T-helper 17 cell (primary cell): Measurements from ENCODE around the gene LRRC4. TPM values are rescaled to one million over a fixed set of nuclear protein-coding genes. Genes with fewer than 3 reads are reported as not detected.

ENCODE experiments used
- ATAC-seq: fragments of 150-1000 bp; cut with Tn5 transposase; 2 replicates; pipeline ENCODE4 v1.10.0; 2021; ENCODE audit warnings: mild to moderate bottlenecking, moderate library complexity
- DNase-seq, 3 donors: peaks; one replicate each; pipeline versions ENCODE4 v3.0.0 to v3.0.0-alpha.2; 2020 to 2021
- H3K9me3 ChIP-seq: one replicate; pipeline ENCODE4 v1.7.0; 2013; ENCODE audit warnings: low read length, mild to moderate bottlenecking; ENCODE audit not compliant: control insufficient read depth, poor library complexity, severe bottlenecking
- H3K27ac Mint-ChIP-seq: one replicate; pipeline ENCODE4 v1.8.0; 2022; ENCODE audit warnings: mild to moderate bottlenecking, moderate library complexity, mixed read lengths
- H3K27me3 Mint-ChIP-seq: one replicate; pipeline ENCODE4 v1.8.0; 2022; ENCODE audit warnings: mixed read lengths
- H3K36me3 Mint-ChIP-seq: one replicate; pipeline ENCODE4 v1.8.0; 2022; ENCODE audit warnings: low read depth, mixed read lengths
- H3K4me1 Mint-ChIP-seq: one replicate; pipeline ENCODE4 v1.8.0; 2022; ENCODE audit warnings: mild to moderate bottlenecking, mixed read lengths
- H3K4me3 Mint-ChIP-seq: one replicate; pipeline ENCODE4 v1.8.0; 2022; ENCODE audit warnings: mild to moderate bottlenecking, moderate library complexity, mixed read lengths
- total RNA-seq, 4 donors: library from RNA in 2 of 4; stranded (reverse) in 2 of 4; gene quantifications; one replicate each; pipeline ENCODE4 v1.2.3 and lab custom pipeline; 2022 to 2026

The LRRC4 gene
- total RNA-seq, 2 donors from 2014 or later: 0.34 to 0.57 TPM

- H3K9me3 ChIP-seq: no peaks in the 10 kb centered on the region
- Mint-ChIP-seq H3K27ac (peak overlapping the region; percentile 6), H3K27me3 (no peaks in the 10 kb centered on the region), H3K4me3 (no peak overlapping the region), H3K36me3 (peaks cover 3% of the 10 kb centered on the region), H3K4me1 (peaks cover 12% of the 10 kb centered on the region)
- no peak for ATAC-seq
- DNase-seq: no peak
Measured at GRCh38 chr7:128017862-128018845, 13.1 kb downstream of the LRRC4 start.

- Mint-ChIP-seq H3K27ac (peak overlapping the region; percentile 6), H3K27me3 (no peaks in the 10 kb centered on the region), H3K36me3 (peaks cover 4% of the 10 kb centered on the region), H3K4me3 (no peak overlapping the region), H3K4me1 (peaks cover 8% of the 10 kb centered on the region)
- ATAC-seq: no peak
- no peaks in the 10 kb centered on the region for H3K9me3 ChIP-seq
- DNase-seq: no peak
Measured at GRCh38 chr7:128017460-128017859, 13.8 kb downstream of the LRRC4 start.

- no peak for DNase-seq
- Mint-ChIP-seq H3K27me3 (no peaks in the 10 kb centered on the region), H3K27ac (no peak overlapping the region), H3K4me1 (peaks cover 7% of the 10 kb centered on the region), H3K36me3 (peaks cover 2% of the 10 kb centered on the region), H3K4me3 (no peak overlapping the region)
- H3K9me3 ChIP-seq: no peaks in the 10 kb centered on the region
- ATAC-seq: no peak
Measured at GRCh38 chr7:128014811-128015210, 16.4 kb downstream of the LRRC4 start.

GRCh38 chr7:128011131-128011661, 20.0 kb downstream of the LRRC4 start:
- no peaks in the 10 kb centered on the region for H3K27me3 Mint-ChIP-seq
- no peak overlapping the region for H3K27ac Mint-ChIP-seq
- ATAC-seq (no peak), DNase-seq (no peak)
- peaks cover 7% of the 10 kb centered on the region for H3K4me1 Mint-ChIP-seq
- no peak overlapping the region for H3K4me3 Mint-ChIP-seq
- H3K9me3 ChIP-seq: no peaks in the 10 kb centered on the region
- peaks cover 2% of the 10 kb centered on the region for H3K36me3 Mint-ChIP-seq

GRCh38 chr7:128010391-128011127, 20.7 kb downstream of the LRRC4 start:
- H3K9me3 ChIP-seq: no peaks in the 10 kb centered on the region
- Mint-ChIP-seq H3K4me1 (peaks cover 9% of the 10 kb centered on the region), H3K4me3 (no peak overlapping the region), H3K27me3 (no peaks in the 10 kb centered on the region), H3K27ac (no peak overlapping the region), H3K36me3 (peaks cover 2% of the 10 kb centered on the region)
- no peak for DNase-seq
- ATAC-seq: no peak

GRCh38 chr7:128008744-128009143, 22.5 kb downstream of the LRRC4 start:
- ATAC-seq (no peak), DNase-seq (no peak)
- Mint-ChIP-seq H3K27ac (no peak overlapping the region), H3K36me3 (peaks cover 2% of the 10 kb centered on the region), H3K4me1 (peaks cover 13% of the 10 kb centered on the region), H3K4me3 (no peak overlapping the region), H3K27me3 (no peaks in the 10 kb centered on the region)
- H3K9me3 ChIP-seq: no peaks in the 10 kb centered on the region

GRCh38 chr7:128008141-128008540, 23.1 kb downstream of the LRRC4 start:
- DNase-seq (no peak), ATAC-seq (no peak)
- Mint-ChIP-seq H3K4me3 (no peak overlapping the region), H3K27me3 (no peaks in the 10 kb centered on the region), H3K36me3 (peaks cover 2% of the 10 kb centered on the region), H3K4me1 (peaks cover 19% of the 10 kb centered on the region), H3K27ac (no peak overlapping the region)
- H3K9me3 ChIP-seq: no peaks in the 10 kb centered on the region

GRCh38 chr7:128007303-128007680, 23.9 kb downstream of the LRRC4 start:
- ATAC-seq (no peak), DNase-seq (no peak)
- Mint-ChIP-seq H3K27me3 (no peaks in the 10 kb centered on the region), H3K4me1 (peaks cover 24% of the 10 kb centered on the region), H3K4me3 (no peak overlapping the region), H3K27ac (no peak overlapping the region), H3K36me3 (no peaks in the 10 kb centered on the region)
- H3K9me3 ChIP-seq: no peaks in the 10 kb centered on the region

GRCh38 chr7:128006550-128007302, 24.5 kb downstream of the LRRC4 start:
- no peak for ATAC-seq
- Mint-ChIP-seq H3K4me1 (peaks cover 26% of the 10 kb centered on the region), H3K4me3 (no peak overlapping the region), H3K36me3 (peaks cover 2% of the 10 kb centered on the region), H3K27me3 (no peaks in the 10 kb centered on the region), H3K27ac (no peak overlapping the region)
- H3K9me3 ChIP-seq: no peaks in the 10 kb centered on the region
- DNase-seq: no peak

GRCh38 chr7:128005759-128006159, 25.5 kb downstream of the LRRC4 start:
- H3K4me1 Mint-ChIP-seq: peaks cover 26% of the 10 kb centered on the region
- no peak for ATAC-seq
- DNase-seq: no peak
- no peak overlapping the region for H3K27ac Mint-ChIP-seq
- no peaks in the 10 kb centered on the region for H3K9me3 ChIP-seq
- H3K27me3 Mint-ChIP-seq: no peaks in the 10 kb centered on the region
- H3K36me3 Mint-ChIP-seq: peaks cover 2% of the 10 kb centered on the region
- H3K4me3 Mint-ChIP-seq: no peak overlapping the region

GRCh38 chr7:128005117-128005516, 26.1 kb downstream of the LRRC4 start:
- no peaks in the 10 kb centered on the region for H3K9me3 ChIP-seq
- no peak overlapping the region for H3K27ac Mint-ChIP-seq
- no peaks in the 10 kb centered on the region for H3K27me3 Mint-ChIP-seq
- peaks cover 24% of the 10 kb centered on the region for H3K4me1 Mint-ChIP-seq
- DNase-seq: no peak
- ATAC-seq: no peak
- H3K4me3 Mint-ChIP-seq: no peak overlapping the region
- peaks cover 2% of the 10 kb centered on the region for H3K36me3 Mint-ChIP-seq

- no peaks in the 10 kb centered on the region for H3K9me3 ChIP-seq
- DNase-seq: no peak
- Mint-ChIP-seq H3K27me3 (no peaks in the 10 kb centered on the region), H3K4me3 (no peak overlapping the region), H3K36me3 (peaks cover 2% of the 10 kb centered on the region), H3K27ac (no peak overlapping the region), H3K4me1 (peaks cover 24% of the 10 kb centered on the region)
- ATAC-seq: no peak
Measured at GRCh38 chr7:128004623-128005022, 26.6 kb downstream of the LRRC4 start.

- Mint-ChIP-seq H3K27ac (no peak overlapping the region), H3K4me1 (peaks cover 24% of the 10 kb centered on the region), H3K36me3 (peaks cover 2% of the 10 kb centered on the region), H3K4me3 (no peak overlapping the region), H3K27me3 (no peaks in the 10 kb centered on the region)
- H3K9me3 ChIP-seq: no peaks in the 10 kb centered on the region
- no peak for DNase-seq
- ATAC-seq: peak; percentile 23
Measured at GRCh38 chr7:128003787-128004186, 27.4 kb downstream of the LRRC4 start.
